Measurements from ENCODE around the gene PRDM1. TPM values are rescaled to one million over a fixed set of nuclear protein-coding genes. Genes with fewer than 3 reads are reported as not detected.
A peak's percentile ranks its signal among the peaks of the same experiment; 100 is the strongest.

PRDM1 gene
- total and polyA plus RNA-seq, 8 donors, result 5.5 to 11.1 (median 8.8) TPM

DNA sequence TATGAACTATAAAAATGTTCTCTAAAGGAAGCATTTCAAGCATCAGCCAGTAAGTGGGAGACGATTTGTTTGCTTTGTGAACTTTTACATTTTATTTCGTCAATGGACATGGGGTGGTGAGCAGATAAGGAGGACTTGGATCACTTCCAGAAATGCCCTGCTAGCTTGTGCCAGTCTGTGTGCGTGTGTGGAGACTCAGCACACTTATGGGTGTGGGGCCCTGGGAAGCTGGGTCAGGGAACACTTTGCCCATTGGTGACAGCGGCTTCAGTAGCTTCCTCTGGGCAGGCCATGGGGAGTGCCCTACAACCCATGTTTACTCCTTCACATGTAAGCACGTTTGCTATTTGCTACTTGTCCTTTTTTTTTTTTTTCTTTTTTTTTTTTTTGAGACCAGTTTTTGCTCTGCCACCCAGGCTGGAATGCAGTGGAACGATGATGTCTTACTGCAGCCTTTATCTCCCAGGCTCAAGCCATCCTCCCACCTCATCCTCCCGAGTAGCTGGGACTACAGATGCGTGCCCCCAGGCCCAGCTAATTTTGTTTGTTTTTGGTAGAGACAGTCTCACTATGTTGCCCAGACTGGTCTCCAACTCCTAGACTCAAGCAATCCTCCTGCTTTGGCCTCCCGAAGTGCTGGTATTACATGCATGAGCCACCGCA is 24.2 kb downstream of the PRDM1 start:
- TF ChIP-seq CTCF (IDR thresholded peaks at IDR 0.05), result no peak
- H3K4me3 ChIP-seq, result no peak overlapping the region
- DNase-seq (no peak), ATAC-seq (peak; percentile 74)
- no peak overlapping the region for H3K27ac ChIP-seq
- intact Hi-C loops (cut with DNase I), result no loop called here
- no peaks in the 10 kb centered on the region for H3K9me3 ChIP-seq
- H3K27me3 ChIP-seq, result no peaks in the 10 kb centered on the region
- H3K4me1 ChIP-seq, result peaks cover 0 to 14% of the 10 kb centered on the region in 2 donors
- peaks cover 0 to 29% of the 10 kb centered on the region in 2 donors for H3K36me3 ChIP-seq

- intact Hi-C loops (cut with DNase I), result no loop called here
- peaks cover 0 to 26% of the 10 kb centered on the region in 2 donors for H3K4me1 ChIP-seq
- ATAC-seq (no peak), DNase-seq (no peak)
- no peaks in the 10 kb centered on the region for H3K9me3 ChIP-seq
- peaks cover 0 to 8% of the 10 kb centered on the region in 2 donors for H3K36me3 ChIP-seq
- TF ChIP-seq CTCF (IDR thresholded peaks at IDR 0.05), result no peak
- H3K4me3 ChIP-seq, result no peak overlapping the region
- no peaks in the 10 kb centered on the region for H3K27me3 ChIP-seq
- no peak overlapping the region for H3K27ac ChIP-seq
Measured at GRCh38 chr6:106112433-106112832, 26.3 kb downstream of the PRDM1 start.

DNA sequence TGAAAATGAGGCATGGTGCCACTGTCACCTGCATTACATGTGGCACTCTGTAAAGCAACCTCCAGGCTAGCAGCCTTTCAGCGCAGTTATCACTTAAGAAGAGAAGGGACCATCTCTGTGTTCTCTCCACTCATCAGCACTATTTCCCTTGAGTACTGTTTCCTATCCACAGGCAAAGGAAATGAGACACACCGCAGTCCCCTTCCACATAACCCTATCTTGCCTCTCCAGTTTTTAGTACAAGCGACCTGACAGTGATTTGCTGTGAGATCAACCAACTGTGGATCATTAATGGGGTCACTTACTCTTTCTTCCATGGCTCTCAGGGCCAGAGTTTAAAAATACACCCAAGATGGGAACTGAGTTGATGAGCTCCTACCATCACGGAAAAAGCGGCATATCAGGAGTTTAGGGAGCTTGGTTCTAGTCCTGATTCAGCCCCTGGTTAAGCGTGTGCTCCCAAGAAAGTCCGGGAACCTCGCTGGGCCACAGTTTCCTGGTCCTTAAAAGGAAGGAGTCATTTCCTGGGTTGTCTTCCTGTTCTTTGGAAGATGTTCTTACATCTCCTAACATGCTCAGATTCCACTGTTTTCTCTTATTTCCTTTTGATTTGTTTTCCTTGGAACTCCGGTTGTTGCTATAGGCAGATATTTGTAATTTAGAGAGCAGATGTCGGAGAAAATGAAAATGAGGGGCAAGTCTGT is 27.3 kb downstream of the PRDM1 start:
- Histone ChIP-seq H3K27ac (no peak overlapping the region), H3K4me3 (no peak overlapping the region), H3K27me3 (no peaks in the 10 kb centered on the region), H3K9me3 (no peaks in the 10 kb centered on the region), H3K36me3 (no peaks in the 10 kb centered on the region), H3K4me1 (peaks cover 0 to 32% of the 10 kb centered on the region in 2 donors)
- no peak for TF ChIP-seq CTCF (IDR thresholded peaks at IDR 0.05)
- intact Hi-C loops (cut with DNase I), result no loop called here
- ATAC-seq (no peak), DNase-seq (no peak)

DNA sequence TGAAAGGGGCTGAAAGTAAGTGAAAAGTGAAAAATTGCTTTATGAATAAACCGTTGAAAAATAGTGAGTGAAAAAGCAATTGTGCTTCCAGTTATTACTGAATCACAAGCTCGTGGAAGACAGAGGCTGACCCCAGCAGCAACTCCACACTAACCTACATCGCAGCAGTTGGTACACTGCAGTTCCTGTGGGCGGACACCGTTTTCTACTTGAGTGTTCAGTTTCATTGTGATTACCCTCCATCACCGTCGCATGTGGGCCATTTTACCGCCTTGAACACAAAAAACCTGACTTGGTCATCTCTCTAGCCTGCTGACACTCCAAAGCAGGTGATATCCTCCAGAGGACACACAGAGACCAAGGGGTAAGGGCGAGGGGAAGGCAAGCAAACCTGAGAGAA is 28.4 kb downstream of the PRDM1 start:
- DNase-seq (peak in 1 of 4 donors; percentile 21), ATAC-seq (no peak)
- intact Hi-C loops (cut with DNase I), result no loop called here
- Histone ChIP-seq H3K9me3 (no peaks in the 10 kb centered on the region), H3K27me3 (no peaks in the 10 kb centered on the region), H3K4me1 (peaks cover 0 to 36% of the 10 kb centered on the region in 2 donors), H3K4me3 (no peak overlapping the region), H3K36me3 (no peaks in the 10 kb centered on the region), H3K27ac (no peak overlapping the region)
- TF ChIP-seq CTCF (IDR thresholded peaks at IDR 0.05), result no peak

- Histone ChIP-seq H3K27ac (no peak overlapping the region), H3K4me1 (peaks cover 0 to 36% of the 10 kb centered on the region in 2 donors), H3K27me3 (no peaks in the 10 kb centered on the region), H3K9me3 (no peaks in the 10 kb centered on the region), H3K4me3 (no peak overlapping the region), H3K36me3 (no peaks in the 10 kb centered on the region)
- TF ChIP-seq CTCF (IDR thresholded peaks at IDR 0.05), result no peak
- intact Hi-C loops (cut with DNase I), result no loop called here
- ATAC-seq (no peak), DNase-seq (no peak)
Measured at GRCh38 chr6:106115286-106115685, 29.1 kb downstream of the PRDM1 start.

Measured in left lung (tissue), 10 donors.